Suprapubic skin (tissue), 4 donors: ENCODE measurements around the gene SPATC1L.

Experiments used
- EP300 ChIP-seq: sonication (generic); formaldehyde crosslinking; IDR thresholded peaks from one replicate; pipeline ENCODE4 v1.6.1; 2017; ENCODE audit warnings: antibody characterized with exemption
- POLR2AphosphoS5 ChIP-seq, 3 donors: sonication (generic); formaldehyde crosslinking; IDR thresholded peaks; one replicate each; pipeline ENCODE4 v1.6.1; 2017; ENCODE audit warnings: antibody characterized with exemption in 3 of 3

DNA sequence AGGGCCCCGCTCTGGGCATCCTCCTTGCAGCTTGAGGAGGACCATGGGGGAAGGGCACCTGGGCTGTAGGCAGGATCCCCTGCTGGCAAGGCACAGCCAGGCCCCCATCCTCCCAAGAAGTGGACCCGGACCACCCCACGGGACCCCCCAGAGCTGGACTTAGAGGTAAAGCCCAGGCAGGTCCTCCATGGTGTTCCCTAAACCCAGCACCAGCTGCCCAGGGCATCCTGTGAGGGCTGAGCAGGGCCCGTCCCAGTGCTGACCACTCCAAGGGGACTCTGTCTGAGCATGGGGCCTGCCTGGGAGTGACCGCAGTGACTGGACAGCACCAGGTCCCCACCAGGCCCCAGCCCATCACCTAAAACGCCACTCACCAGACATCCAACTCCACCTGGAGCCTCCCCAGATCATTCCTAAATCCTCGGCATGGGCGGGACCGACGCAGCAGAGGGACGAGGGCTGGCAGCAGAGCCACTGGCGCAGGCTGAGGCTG, 65.1 kb downstream of the SPATC1L start:
- no peak for TF ChIP-seq POLR2AphosphoS5 (IDR thresholded peaks at IDR 0.05)
- no peak for TF ChIP-seq EP300
